Glomerular visceral epithelial cell (primary cell): ENCODE data around the gene JSRP1.

ENCODE experiments used
- DNase-seq: peaks from one replicate; pipeline ENCODE4 v3.0.0-alpha.2; 2016; ENCODE audit errors: extremely low spot score

Gene JSRP1

GRCh38 chr19:2216361-2217225, 39.6 kb downstream of the JSRP1 start:
- no peak for DNase-seq

- no peak for DNase-seq
Measured at GRCh38 chr19:2215281-2215751, 40.9 kb downstream of the JSRP1 start.

GRCh38 chr19:2214251-2214650, 42.0 kb downstream of the JSRP1 start:
- DNase-seq = no peak

- DNase-seq = no peak
Measured at GRCh38 chr19:2213799-2214198, 42.4 kb downstream of the JSRP1 start.

GRCh38 chr19:2212861-2213711, 43.1 kb downstream of the JSRP1 start:
- no peak for DNase-seq

- no peak for DNase-seq
Measured at GRCh38 chr19:2210987-2211740, 45.1 kb downstream of the JSRP1 start.

- no peak for DNase-seq
Measured at GRCh38 chr19:2210206-2210605, 46.0 kb downstream of the JSRP1 start.

GRCh38 chr19:2209408-2209807, 46.8 kb downstream of the JSRP1 start:
- no peak for DNase-seq

- no peak for DNase-seq
Measured at GRCh38 chr19:2208975-2209374, 47.2 kb downstream of the JSRP1 start.

- no peak for DNase-seq
Measured at GRCh38 chr19:2207991-2208860, 48.0 kb downstream of the JSRP1 start.

- DNase-seq = no peak
Measured at GRCh38 chr19:2207008-2207407, 49.2 kb downstream of the JSRP1 start.

- no peak for DNase-seq
Measured at GRCh38 chr19:2202366-2202765, 53.9 kb downstream of the JSRP1 start.
